NT2/D1 (cell line): ENCODE data around the gene GJC2.

Source experiments
- DNase-seq: peaks from one replicate; pipeline ENCODE4 v3.0.0-alpha.2; 2011; ENCODE audit warnings: low read depth, low spot score
- H3K27me3 ChIP-seq: 2 replicates; pipeline ENCODE4 v1.6.0; 2011; ENCODE audit warnings: mild to moderate bottlenecking; ENCODE audit not compliant: insufficient read length, insufficient read depth
- H3K36me3 ChIP-seq: 2 replicates; pipeline ENCODE4 v1.6.1; 2011; ENCODE audit warnings: mild to moderate bottlenecking, low read length, mixed read lengths; ENCODE audit not compliant: insufficient read depth, insufficient read length
- H3K4me1 ChIP-seq: 2 replicates; pipeline ENCODE4 v1.5.1; 2011; ENCODE audit not compliant: insufficient read depth, insufficient read length
- H3K4me3 ChIP-seq: 2 replicates; pipeline ENCODE4 v1.5.1; 2011; ENCODE audit warnings: low read depth; ENCODE audit not compliant: insufficient read length
- H3K9ac ChIP-seq: 2 replicates; pipeline ENCODE4 v1.6.0; 2011; ENCODE audit warnings: low read depth; ENCODE audit not compliant: insufficient read length
- H3K9me3 ChIP-seq: 2 replicates; pipeline ENCODE4 v1.5.1; 2011; ENCODE audit warnings: mild to moderate bottlenecking, low read length; ENCODE audit not compliant: insufficient read depth
- SUZ12 ChIP-seq: IDR thresholded peaks from 2 replicates; pipeline ENCODE4 v1.6.1; 2011; ENCODE audit not compliant: insufficient read length, insufficient read depth; ENCODE audit errors: extremely low read depth
- YY1 ChIP-seq: IDR thresholded peaks from 2 replicates; pipeline ENCODE4 v1.6.1; 2011; ENCODE audit not compliant: insufficient read length, insufficient read depth
- ZNF274 ChIP-seq: IDR thresholded peaks from 2 replicates; pipeline ENCODE4 v1.6.1; 2011; ENCODE audit warnings: mild to moderate bottlenecking, low read depth, low read length

Gene GJC2

GRCh38 chr1:228151180-228151925, 1.6 kb downstream of the GJC2 start:
- peaks cover 42% of the 10 kb centered on the region for H3K36me3 ChIP-seq
- no peak overlapping the region for H3K4me3 ChIP-seq
- TF ChIP-seq ZNF274: no peak
- no peak for TF ChIP-seq SUZ12
- TF ChIP-seq YY1: no peak
- peaks cover 36% of the 10 kb centered on the region for H3K4me1 ChIP-seq
- no peaks in the 10 kb centered on the region for H3K9me3 ChIP-seq
- no peak for DNase-seq
- no peaks in the 10 kb centered on the region for H3K27me3 ChIP-seq
- peak overlapping the region; percentile 51 for H3K9ac ChIP-seq

GRCh38 chr1:228152097-228152917, 2.6 kb downstream of the GJC2 start:
- H3K4me1 ChIP-seq: peaks cover 36% of the 10 kb centered on the region
- peaks cover 32% of the 10 kb centered on the region for H3K36me3 ChIP-seq
- no peaks in the 10 kb centered on the region for H3K27me3 ChIP-seq
- no peak for DNase-seq
- H3K9ac ChIP-seq: peak overlapping the region; percentile 51
- H3K9me3 ChIP-seq: no peaks in the 10 kb centered on the region
- no peak for TF ChIP-seq YY1
- TF ChIP-seq ZNF274: no peak
- TF ChIP-seq SUZ12: no peak
- no peak overlapping the region for H3K4me3 ChIP-seq

- Histone ChIP-seq H3K9me3 (no peaks in the 10 kb centered on the region), H3K36me3 (peaks cover 27% of the 10 kb centered on the region), H3K9ac (no peak overlapping the region), H3K27me3 (no peaks in the 10 kb centered on the region), H3K4me1 (peaks cover 36% of the 10 kb centered on the region), H3K4me3 (no peak overlapping the region)
- TF ChIP-seq ZNF274 (no peak), SUZ12 (no peak)
- DNase-seq: no peak
These were observed 3.2 kb downstream of the GJC2 start for GRCh38 chr1:228152918-228153258.

- no peaks in the 10 kb centered on the region for H3K27me3 ChIP-seq
- TF ChIP-seq ZNF274: no peak
- no peak for TF ChIP-seq YY1
- no peak for TF ChIP-seq SUZ12
- H3K9me3 ChIP-seq: no peaks in the 10 kb centered on the region
- H3K4me1 ChIP-seq: peaks cover 32% of the 10 kb centered on the region
- no peak overlapping the region for H3K4me3 ChIP-seq
- no peak overlapping the region for H3K9ac ChIP-seq
- peaks cover 14% of the 10 kb centered on the region for H3K36me3 ChIP-seq
- no peak for DNase-seq
These were observed 4.4 kb downstream of the GJC2 start for GRCh38 chr1:228154021-228154669.

- Histone ChIP-seq H3K4me1 (peaks cover 26% of the 10 kb centered on the region), H3K4me3 (no peak overlapping the region), H3K27me3 (no peaks in the 10 kb centered on the region), H3K9me3 (no peaks in the 10 kb centered on the region), H3K9ac (no peak overlapping the region), H3K36me3 (peaks cover 9% of the 10 kb centered on the region)
- no peak for DNase-seq
- TF ChIP-seq SUZ12 (no peak), ZNF274 (no peak), YY1 (no peak)
These were observed 5.2 kb downstream of the GJC2 start for GRCh38 chr1:228154670-228155571.

- Histone ChIP-seq H3K27me3 (no peaks in the 10 kb centered on the region), H3K4me1 (peaks cover 20% of the 10 kb centered on the region), H3K9me3 (no peaks in the 10 kb centered on the region), H3K9ac (peak overlapping the region; percentile 13), H3K36me3 (peaks cover 7% of the 10 kb centered on the region), H3K4me3 (no peak overlapping the region)
- TF ChIP-seq YY1 (no peak), ZNF274 (no peak), SUZ12 (no peak)
- no peak for DNase-seq
These were observed 6.1 kb downstream of the GJC2 start for GRCh38 chr1:228155596-228156514.
